HG03521 (cell line): Measurements from ENCODE around the gene NFIB.

Source experiments
- ATAC-seq: cut with Tn5 transposase; IDR thresholded peaks from one replicate; pipeline ENCODE4 v1.9.1; 2021; ENCODE audit warnings: mild to moderate bottlenecking, moderate library complexity; ENCODE audit not compliant: unreplicated experiment

Gene NFIB

DNA sequence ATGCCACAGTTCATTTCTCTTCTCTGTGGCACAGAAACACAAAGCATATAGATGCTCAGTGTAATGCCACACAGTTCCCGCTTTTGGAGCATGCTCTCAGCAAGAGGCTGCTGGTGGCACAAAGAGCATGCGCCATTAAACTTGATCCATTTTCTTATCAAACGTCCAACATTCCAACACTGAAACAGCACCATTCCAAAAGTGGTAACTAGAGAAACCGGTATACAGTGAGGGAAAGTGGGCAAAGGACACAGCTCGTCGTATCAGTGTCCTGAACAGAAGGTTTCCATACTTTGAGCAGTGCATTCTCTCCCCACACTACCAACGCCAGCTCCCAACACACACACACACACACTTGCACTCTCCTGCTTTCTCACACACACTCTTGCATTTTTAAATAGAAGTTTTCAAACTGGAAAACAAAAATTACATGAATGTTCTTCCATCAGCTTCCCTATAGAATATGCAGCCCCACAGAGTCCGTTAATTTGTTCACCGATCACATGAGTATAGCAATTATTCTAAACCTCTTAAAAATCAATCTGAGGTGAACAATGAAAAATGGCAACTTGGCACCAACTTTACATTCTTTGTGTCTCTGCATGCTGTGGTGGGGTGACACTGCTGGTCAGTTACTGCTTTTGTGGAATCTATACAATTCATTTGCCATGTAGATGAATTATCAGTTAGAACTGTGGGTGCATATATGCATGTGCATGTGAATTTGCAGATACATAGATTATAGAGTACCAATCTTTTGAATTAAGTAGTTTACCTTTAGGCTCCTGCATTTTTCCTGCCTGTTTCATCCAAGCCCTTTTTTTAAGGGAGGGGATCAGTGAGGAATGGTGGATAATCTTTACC is 5.7 kb downstream of the NFIB start:
- ATAC-seq: no peak

DNA sequence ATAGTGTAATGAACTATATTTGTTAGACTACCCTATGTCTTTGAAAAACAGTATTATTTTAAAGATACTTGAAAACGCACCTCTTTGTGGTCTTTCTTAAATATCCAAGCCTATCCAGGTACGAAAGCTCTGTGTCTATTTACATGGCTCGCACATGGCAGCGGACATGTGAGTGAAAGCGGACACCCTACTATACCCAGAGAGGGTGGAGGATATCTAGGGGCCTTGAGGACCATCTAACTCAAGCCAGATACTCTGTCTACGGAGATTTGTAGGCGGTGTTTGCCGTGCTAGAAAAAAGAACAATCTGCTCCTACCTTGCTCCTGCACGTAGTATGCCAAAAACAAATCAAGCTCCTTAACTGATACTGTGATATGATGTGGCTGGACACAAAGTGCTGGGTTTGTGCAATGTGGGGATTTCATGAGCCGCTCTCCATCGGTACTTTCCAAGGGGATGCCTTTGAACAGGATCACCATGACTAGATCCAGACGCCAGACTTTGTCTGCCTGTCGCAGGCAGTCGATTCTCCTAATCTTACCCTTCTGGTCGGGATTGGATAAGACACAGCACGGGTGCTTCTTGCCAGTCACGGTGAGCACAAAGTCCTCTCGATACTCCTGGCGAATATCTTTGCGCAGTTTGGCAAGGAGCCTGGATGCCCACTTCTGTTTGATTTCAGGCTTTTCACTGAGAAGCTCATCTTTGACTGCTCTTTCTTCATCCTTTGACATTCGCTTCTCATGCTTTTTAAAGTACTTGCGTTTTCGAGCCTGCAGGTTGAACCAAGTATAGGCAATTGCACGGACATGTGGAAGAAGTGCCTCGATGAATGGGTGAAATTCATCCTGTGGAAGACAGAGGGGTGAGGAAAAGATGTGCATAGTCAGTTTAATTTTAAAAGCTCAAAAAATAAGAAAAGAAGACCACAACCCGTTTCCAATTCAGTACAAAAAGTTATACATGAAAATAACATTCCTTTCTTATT is 7.0 kb downstream of the NFIB start:
- no peak for ATAC-seq

DNA sequence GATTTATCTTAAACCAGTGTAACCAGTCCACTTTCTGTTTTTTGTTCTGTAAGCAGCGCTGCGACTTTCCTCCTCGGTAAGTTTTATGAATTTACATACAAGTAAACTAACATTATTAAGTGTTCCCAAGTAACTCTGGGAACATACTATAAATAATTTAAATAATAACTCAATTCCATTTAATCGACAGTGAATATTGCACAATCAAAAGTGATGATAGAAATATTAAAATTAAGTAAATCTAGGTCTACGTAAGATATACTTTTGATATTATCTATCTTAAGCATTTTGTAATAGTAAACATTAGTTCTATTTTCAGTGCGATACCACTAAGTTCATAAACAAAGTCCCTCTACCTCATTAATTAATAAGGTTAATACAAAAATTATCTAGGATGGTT is 7.8 kb downstream of the NFIB start:
- no peak for ATAC-seq

DNA sequence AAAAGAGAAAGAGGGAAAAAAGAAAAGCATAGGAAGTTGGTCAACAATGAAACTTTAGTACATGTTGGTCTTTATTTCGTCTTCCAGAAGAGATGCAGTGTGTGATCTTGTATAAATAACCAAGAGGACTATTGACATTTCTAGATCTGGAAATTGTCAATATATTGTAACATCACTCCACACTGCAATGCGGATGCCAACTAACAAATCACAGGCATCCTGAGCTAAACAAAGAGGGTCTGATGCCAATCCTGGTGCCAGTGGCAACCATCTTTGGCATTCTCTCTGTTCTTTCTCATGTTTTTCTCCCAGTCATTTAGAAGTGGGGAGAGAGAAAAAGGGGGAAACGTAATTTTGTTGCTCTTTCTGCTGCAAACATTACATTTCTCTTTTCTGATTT is 9.7 kb downstream of the NFIB start:
- no peak for ATAC-seq

DNA sequence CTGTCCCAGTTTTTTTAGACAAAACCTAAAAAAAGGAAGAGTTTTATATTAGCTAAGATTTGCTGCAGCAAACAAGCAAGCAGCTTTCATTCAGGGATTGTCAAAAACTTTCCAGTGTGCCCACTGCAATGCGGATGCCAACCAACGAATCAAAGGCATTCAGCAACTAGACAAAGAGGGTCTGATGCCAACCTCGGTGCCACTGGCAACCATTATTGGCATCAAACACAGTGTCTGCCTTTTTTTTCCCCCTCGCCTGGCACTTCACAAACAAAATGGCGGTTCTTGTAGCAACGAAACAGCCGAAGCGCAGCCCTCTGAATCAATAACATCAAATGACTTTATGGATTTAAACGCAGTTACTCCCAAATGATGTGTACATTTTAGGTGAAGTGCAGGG is 10.4 kb downstream of the NFIB start:
- ATAC-seq: no peak

DNA sequence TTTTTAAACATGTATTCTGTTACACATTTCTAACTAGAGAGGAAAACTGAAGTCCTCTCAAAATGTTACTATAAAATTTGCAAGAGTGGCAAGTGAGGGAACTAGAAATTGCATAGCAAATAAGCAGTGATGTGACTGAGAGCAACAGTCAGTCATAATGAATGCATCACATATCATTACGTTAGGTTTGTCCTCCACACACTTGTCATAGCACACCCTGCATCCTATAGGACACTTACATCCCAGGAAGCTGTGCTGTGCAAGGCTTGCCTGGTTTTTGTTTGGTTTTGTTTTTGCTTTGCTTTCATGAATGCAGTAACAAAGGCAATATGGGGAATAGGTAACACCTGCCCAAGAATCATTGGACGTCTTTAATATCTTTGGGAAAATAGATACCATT is 10.8 kb downstream of the NFIB start:
- no peak for ATAC-seq

DNA sequence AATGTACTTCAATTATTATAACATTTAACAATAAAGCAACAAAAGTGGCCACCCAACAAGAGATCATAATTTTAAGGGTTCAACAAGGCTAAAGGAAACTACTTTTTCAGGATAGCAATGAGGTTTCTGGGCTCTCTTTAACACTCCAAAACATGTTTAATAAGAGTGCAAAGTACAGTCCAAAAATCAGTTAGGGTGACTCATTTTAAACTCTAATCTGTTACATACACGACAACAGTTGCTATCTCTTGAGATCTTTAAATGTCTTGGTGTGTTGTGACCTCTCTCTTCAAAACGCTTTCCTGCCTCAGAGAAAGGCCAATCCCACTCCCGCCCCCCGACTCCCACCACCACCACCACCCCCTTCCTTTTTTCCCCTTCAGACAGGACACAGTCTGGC is 11.5 kb downstream of the NFIB start:
- ATAC-seq: no peak

DNA sequence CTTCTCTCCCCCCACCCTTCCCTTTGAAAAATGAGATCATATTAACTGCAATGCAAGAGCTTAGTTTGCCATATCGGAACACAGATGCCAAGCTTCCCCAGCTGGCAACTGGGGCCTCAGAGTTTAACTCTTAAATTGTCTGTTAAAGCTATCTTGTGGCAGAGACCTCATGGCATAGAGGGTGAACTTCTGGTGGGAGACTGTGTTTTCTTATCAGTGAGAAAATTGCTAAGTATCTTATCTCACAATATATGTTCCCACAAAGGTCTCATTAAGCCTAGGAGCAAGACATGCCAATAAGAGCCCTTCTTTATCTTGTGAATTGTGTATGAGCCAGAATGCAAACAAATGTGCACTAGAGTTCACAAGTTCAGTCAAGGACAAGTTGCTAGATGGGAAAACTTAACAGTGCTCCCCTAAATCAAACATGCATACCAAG is 12.3 kb downstream of the NFIB start:
- no peak for ATAC-seq

DNA sequence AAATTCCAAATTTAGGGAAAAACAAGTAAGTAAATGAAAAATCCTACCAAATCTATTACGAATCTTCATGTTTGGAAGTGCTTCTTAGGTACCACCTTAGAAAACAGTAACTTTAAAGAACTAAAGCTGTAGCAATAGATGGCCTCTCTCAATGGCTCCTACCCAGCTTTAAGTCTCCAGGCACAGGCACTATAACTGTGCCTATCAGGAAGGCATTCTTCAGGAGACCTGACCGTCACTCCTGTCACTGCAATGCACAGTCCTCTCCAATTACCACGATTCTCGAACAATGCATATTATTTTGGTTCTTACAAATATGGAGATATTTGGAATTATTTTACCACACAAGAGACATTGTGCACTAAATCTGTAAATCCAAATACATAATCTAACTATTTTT is 12.9 kb downstream of the NFIB start:
- no peak for ATAC-seq

DNA sequence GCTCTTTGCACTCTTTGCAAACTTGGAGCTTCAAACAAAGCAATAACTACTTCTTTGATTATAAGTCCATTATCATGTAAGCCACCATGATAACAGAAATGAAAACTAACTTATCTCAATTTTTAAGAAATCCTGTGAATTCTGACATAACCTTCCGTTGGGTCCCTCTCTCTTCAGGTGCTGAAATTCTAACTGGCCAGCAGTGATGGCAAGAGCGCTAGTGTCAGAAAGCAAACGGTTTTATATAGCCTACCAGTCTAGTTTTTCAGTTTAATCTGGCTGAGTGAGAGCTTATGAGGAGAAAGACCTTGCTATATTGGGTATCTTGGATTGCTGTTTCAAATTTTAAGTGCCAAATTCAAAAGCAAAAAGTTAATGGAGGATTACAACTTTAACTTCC is 13.4 kb downstream of the NFIB start:
- no peak for ATAC-seq

DNA sequence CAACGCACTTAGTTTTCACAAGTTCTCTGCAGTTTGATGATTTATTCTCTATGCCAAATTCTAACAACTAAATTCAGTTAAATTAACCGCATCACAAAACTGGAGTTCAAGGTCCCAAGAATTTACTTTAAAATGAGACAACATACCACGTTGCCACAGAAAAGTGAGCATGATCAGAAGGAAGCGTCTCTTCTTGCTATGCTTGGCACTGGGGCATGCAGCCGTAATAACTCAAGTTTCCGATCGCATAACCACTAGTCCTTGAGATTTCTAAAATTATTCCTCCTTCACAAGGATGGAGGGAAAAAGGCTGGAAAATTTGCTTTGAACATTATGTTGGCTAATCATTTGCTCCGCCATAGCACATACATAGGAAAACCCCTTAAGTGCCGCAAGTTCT is 13.9 kb downstream of the NFIB start:
- no peak for ATAC-seq

DNA sequence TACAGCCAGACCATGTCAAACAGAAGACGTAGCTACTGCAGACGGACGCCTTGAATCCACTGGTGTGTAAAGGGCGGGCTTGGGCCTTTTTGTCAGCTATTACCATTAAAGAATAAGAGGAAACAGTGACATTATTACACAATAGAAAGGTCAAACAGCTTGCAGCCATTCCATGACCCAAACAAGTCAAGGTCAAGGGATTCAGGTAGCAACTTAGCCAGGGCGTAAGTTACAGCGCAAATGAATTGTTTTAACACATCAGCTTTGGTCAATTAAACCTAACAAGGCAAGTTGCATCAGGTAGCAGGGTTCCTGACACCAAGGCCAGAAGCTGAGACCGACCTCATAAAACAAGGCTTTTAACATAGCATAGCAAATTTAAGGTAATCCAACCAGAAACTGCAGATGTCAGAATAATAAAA is 15.3 kb downstream of the NFIB start:
- ATAC-seq: no peak

DNA sequence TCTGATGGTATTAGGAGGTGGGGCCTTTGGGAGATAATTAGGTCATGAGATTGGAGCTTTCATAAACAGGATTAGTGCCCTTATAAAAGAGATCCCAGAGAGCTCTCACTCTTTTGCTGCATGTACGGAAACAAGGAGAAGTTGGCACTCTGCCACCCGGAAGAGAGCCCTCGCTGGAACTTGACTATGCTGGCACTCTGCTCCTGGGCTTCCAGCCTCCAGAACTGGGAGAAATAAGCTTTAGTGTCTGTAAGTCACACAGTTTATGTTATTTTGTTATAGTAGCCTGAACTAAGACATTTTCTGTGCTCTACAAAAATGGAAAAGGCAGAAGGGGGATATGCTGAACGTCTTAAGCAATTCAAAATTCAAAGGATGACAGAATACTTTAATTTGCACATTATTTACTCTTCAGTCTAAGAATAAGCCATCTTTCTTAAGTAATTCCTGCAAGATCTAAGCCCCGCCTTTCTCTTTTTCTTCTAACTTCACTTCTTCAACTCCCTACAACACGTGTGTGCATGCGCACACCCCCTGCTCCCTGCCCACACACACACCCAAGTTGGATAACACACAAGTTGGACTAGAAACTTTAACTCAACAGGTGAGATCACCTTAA is 17.3 kb downstream of the NFIB start:
- no peak for ATAC-seq

DNA sequence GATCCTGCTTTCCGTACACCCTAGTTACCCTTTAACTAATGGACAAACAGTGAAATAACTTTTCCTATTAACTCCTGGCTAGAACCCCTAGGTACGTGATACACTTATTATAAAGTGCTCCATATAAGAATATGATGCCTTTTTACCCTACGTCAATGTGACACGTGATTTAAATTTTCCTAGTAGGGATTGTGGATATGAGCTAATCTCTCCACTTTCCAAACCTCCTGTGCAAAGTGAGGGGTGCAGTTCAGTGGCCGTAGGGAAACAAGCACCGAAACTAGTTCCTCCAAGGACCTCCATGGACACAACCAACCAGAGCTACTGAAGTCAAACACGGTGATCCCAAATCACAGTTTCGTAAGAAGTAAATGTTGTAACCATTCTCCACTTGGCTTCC is 19.3 kb downstream of the NFIB start:
- ATAC-seq: no peak

DNA sequence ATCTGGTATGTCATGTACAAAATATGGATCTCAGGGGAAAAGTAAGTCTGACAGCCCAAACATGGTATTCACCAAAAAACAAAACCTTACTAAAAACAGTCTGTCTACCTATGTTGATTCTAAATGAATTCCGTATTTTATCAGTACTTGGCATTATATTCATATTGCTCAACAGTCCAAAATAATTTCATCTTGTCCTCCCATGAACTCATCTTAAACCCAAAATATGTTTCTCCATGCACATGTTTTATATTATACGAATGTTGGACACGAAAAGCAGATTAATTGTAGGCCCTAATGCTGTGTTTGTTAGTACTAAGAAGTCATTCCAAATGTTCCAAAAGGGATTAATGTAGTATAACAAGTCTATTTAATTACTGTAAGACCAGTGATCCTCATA is 20.1 kb downstream of the NFIB start:
- ATAC-seq: no peak

DNA sequence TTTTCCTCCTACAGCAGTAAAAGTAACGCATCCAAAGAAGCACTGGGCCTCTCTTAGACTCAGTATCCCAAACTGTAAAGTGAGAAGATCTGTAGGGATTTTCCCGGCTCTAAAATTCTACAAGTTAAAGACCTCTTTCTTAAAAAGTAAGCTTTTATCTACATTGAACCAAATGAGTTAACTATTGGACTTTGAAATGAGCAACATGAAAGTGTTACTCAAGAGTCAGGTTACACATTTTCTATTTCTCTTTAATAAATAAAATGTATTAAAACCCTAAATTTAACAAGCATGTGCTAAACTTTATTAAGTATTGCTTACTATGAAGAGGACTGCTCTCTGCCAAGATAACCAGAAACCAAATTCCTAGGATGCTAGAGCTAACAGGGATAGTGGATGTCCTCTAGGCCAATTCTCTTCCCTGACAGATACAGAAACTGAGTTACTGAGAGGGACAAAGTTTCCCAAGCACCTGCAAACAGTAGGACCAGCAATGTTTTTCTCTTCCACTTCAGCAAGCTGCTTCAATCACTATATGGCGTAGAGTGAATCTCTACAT is 21.7 kb downstream of the NFIB start:
- ATAC-seq: no peak

DNA sequence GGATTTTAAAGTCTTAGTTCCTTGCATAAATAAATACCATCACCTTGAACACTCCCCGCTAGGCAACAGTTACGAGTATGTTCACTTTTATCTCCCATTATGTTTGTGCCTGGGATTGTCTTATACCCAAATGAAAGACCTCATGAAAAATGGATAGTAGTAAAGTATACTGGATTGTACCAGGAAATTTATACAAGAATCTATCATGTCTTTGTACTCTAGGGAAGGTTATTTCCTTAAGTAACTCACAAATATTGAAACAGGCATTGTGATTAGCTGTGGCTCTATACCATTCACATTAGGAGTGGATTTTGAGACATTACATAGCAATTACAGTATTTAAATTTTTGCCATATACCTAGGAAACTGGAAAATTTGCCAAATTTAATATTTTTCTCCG is 24.0 kb downstream of the NFIB start:
- ATAC-seq: no peak

DNA sequence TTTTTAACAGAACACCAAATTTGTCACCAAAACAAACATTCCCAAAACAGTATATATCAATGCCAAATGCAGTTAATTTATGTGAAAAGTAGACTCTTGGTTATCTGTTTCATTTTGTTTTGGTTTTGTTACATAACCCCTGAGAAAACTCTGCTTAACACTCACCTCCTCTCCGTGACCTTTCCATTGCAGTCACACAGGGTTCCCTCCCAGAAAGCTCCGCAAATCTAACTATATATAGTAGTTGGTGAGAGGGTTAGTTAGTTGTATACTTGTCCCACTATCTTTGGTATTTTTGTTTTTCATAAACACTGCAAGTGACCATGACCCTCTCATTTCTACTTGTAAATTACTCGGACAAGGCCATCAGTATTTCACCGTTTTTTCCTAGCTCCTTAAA is 25.5 kb downstream of the NFIB start:
- no peak for ATAC-seq

DNA sequence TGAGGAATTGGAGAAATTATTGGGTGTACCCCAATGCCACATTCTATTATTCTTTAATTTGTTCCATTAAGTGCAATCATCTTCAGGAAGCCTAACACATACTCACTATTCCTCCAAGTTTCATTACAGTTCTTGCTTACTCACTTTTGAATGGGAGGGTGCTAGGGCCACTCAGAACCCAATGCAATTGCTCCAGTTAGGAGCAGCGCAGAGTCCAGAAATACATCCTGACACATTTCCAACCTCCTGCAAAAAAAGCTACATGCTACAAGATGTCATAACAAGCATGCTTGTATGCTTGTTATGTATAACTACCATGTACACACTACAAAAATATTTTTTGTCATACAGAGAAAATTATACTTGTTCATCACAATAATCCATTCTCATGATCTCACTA is 27.8 kb downstream of the NFIB start:
- ATAC-seq: no peak

DNA sequence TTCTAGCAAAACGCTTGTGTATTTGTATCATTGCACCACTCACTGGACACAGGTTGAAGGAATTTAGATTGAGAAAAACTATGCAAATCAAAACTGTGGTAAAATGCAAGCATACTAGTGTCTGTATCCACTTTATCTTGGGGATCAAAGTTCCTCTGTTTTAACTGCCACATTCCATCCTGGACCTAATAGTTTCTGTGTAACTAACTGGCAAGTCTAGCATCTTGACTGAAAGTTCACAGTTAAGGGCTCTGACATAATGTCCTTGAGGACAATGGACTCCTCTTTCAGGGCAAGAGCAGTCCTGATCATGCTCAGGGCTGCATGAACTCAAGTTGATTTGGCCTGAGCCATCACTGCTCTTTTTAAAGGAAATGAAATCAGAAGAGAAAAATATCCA is 30.7 kb downstream of the NFIB start:
- no peak for ATAC-seq

DNA sequence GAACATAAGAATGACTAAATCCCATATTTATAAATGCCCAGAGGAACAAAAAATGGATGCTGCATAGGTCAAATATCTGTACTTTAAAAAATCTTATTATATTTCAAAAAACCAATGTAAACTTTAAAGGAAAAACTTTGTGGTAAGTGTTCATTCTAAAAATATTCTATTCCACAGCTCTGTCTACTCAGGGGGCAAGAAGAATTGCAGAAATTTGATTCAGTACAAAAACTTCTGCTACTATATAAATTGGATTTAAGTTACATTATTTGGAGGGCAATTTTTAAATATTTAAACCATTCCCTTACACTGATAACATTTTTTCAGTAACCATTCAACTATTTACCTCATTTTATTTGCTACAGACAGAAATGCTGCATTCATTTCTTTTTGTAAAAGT is 32.1 kb downstream of the NFIB start:
- no peak for ATAC-seq
